Epithelial cell of esophagus (primary cell): Measurements from ENCODE around the gene PIK3C2A.

ENCODE experiments used
- DNase-seq: peaks from one replicate; pipeline ENCODE4 v3.0.0; 2010; ENCODE audit warnings: low read depth
- H3K4me3 ChIP-seq: 2 replicates; pipeline ENCODE4 v1.5.1; 2011; ENCODE audit warnings: mild to moderate bottlenecking, low read length, control low read depth
- CTCF ChIP-seq: IDR thresholded peaks from 2 replicates; pipeline ENCODE4 v1.5.1; 2011; ENCODE audit warnings: low read depth, mild to moderate bottlenecking, low read length, control low read depth, inconsistent platforms; ENCODE audit not compliant: insufficient read depth; ENCODE audit errors: missing control alignments

Gene PIK3C2A

GRCh38 chr11:17185938-17186337, 21.8 kb downstream of the PIK3C2A start:
- no peak overlapping the region for H3K4me3 ChIP-seq
- no peak for TF ChIP-seq CTCF
- peak; percentile 30 for DNase-seq

- H3K4me3 ChIP-seq = no peak overlapping the region
Observed at GRCh38 chr11:17184882-17185587, 22.8 kb downstream of the PIK3C2A start.

GRCh38 chr11:17183836-17184235, 23.9 kb downstream of the PIK3C2A start:
- DNase-seq = no peak
- no peak overlapping the region for H3K4me3 ChIP-seq
- TF ChIP-seq CTCF = no peak

More at GRCh38 chr11:17184882-17185587, 22.8 kb downstream of the PIK3C2A start:
- TF ChIP-seq CTCF = no peak
- DNase-seq = peak; percentile 44

- DNase-seq = no peak
- TF ChIP-seq CTCF = no peak
- H3K4me3 ChIP-seq = no peak overlapping the region
Observed at GRCh38 chr11:17179970-17180369, 27.8 kb downstream of the PIK3C2A start.

- H3K4me3 ChIP-seq = no peak overlapping the region
- DNase-seq = no peak
- no peak for TF ChIP-seq CTCF
Observed at GRCh38 chr11:17173332-17173731, 34.5 kb downstream of the PIK3C2A start.

GRCh38 chr11:17171916-17172315, 35.9 kb downstream of the PIK3C2A start:
- DNase-seq = no peak
- H3K4me3 ChIP-seq = no peak overlapping the region
- no peak for TF ChIP-seq CTCF

GRCh38 chr11:17171343-17171742, 36.4 kb downstream of the PIK3C2A start:
- DNase-seq = peak; percentile 9
- TF ChIP-seq CTCF = no peak
- H3K4me3 ChIP-seq = no peak overlapping the region
